Embryonic facial prominence (tissue), 1 donor: Measurements from ENCODE around the gene RFNG.

Experiments used
- DNase-seq: peaks from one replicate; pipeline ENCODE4 v3.0.0-alpha.2; 2016; ENCODE audit errors: extremely low spot score

RFNG gene

DNA sequence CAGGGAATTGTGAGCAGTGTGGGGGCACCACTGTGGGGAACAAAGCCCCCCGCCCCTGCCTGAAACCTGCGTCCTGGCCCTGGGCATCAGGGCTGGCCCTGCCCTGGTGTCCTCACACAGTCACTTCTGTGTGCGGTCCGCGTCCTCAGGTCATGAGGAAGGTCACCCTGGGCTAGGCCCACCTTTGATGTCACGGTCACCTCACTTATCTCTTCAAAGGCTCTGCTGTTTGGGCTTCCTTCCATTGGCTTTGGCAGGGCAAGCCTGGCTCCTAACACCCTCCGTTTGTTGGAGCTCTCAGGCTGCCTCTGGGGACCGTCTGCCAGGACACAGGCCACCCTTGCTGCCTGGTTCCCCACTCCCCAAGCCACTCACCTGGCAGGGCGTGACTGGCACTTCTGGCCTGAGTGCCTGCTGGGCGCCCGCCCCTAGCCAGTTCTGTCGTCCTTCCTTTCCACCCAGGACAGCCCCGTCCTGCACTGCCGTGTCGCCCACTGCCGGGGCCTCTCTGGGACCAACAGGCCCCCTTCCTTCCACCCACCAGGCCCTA, 37.8 kb downstream of the RFNG start:
- DNase-seq, result no peak

DNA sequence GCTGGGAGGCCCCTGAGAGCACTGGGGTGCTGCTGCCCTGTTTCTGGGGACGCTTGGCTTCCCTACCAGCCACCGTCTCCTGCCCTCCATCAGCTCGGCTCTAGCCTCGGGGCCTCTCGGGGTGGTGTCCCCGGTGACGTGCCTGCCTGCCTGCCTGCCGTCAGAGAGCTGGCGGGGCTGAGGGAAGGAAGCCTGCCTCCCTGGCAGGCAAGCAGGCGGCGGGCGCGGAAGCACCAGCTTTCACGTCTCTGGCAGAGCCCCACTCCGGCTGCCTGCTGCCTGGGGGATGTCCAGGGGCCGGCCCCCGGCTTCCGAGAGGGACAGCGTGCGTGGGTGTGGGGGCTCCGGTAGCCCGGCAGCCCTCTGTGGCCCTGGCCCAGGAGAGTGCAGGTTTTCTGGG, 38.3 kb downstream of the RFNG start:
- DNase-seq, result no peak

DNA sequence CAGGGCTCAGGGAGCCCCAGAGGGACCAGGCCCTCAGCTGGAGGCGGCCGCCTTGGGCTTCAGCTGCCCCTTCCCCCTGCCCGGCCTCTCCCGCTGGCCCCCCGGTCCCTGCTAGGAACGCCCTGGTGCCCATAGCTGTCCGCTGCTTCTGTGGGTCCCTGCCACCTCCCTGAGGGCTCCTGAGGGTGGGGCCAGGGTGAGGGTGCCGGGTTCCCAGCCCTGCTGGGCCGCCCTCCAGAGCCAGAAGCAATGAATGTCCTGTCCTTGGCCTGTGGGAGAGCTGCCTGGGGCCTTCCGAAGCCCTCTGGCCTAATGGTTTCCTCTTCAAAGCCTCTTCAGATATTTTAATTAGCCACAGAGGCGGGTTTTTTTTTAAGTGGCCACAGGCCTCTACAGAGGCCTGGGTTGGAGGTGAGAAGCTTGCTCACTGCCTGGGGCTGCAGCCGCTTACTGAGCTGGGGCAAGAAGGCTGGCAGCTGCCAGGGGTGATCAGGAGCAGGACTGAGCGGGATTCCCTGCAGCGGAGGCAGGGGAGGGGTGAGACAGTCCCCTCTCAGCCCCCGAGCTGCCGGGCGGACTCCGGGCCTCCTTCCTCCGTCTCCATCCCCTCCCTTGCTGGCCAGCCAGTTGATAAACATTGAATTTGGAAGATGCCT, 38.8 kb downstream of the RFNG start:
- DNase-seq, result no peak

DNA sequence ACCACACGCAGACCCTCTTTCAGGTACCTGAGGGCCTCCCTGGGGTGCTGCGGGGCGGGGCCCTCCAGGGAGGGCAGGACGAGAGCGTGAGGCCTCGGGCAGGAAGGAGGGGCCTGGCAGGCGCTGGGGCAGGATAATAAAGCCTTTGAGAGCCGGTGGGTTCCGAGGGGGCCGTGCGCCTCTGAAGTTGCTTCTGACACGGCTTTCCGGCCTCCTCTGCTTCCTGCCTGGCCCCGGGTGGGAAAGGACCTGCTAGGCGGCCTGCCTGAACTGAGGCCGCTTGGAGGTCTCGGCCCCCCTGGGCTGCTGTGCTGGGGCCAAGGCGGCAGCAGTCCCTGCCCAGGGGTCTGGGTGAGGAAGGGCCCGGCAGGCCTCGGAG, 39.4 kb downstream of the RFNG start:
- DNase-seq, result no peak

DNA sequence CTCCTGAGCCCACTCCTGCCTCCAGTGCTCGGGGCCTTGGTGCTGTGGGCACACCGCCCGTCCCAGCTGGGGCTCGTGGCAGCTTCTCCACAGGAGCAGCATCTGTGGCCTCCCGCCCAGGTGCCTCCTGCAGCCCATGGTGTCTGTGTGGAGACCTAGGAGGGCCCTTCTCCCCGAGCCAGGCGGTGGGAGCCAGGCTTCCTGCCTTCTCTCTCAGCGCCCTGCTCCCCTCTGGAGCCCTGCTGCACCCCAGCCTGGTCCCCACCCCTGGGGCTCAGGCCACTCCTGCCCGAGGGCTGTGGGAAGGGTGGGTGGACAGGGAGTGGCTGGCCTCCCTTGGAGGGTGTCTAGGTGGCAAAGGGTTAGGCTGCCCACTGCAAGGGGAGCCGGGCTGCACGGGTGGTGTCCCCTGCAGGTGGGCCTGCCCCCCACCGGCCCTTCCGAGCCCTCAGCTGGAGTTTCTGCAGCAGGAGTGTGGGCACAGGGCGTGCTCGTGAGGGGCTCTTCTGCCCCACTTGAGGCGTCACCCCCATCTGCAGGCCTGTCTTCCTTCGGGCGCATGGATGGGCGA, 39.9 kb downstream of the RFNG start:
- no peak for DNase-seq

DNA sequence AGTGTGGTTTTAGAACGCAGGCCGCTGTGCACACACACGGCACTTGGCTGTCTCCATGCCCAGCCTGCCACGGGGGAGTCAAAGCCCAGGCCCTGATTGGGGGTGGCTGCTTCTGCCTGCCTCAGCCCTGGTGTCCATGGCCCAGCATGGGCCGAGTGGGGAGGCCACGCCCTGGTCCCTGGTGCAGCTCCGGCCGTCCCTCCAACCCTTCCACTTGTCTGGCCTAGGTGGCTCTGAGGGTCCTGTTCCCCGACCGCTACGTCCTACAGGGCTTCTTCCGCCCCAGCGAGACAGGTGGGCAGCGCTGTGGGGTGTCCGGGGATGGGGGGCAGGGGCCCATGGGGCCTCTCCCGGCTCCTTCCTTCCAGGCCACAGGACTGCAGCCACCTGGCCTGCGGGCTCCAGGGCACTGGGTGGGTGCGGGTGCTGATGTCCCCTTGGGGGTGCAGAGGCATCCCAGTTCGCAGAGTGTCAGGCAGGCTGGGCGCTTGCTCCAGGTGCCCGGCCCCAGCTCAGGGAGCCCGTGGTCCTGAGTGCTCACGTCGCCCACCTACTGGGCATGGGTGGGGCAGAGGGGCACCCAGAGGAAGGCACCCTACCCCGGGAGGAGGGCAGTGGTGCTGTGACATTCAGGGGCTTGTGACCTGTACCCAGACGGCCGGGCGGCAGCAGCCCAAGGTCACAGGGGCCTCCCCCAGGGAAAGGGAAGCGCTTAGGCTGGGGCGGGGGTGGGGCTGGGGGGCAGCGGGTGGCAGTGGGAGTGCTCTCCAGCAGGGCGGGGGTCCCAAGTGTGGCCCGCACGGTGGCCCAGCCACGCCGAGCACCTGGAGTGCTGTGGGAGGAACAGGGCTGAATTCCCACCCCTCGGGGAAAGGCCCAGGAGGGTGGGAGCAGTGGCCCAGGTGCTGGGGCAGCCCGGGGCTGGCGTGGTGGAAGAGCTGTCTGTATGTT, 40.8 kb downstream of the RFNG start:
- DNase-seq, result no peak

DNA sequence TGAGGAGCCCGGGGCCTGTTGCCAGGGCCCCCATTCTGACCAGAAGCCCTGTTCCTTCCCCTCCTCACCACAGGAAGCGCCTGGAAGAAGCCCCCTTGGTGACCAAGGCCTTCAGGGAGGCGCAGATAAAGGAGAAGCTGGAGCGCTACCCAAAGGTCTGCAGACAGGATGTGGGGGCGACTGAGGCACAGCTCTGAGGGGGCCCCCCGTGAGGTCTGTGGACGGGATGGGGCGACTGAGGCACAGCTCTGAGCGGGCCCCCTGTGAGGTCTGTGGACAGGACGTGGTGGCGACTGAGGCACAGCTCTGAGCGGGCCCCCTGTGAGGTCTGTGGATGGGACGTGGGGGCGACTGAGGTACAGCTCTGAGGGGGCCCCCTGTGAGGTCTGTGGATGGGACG, 42.2 kb downstream of the RFNG start:
- DNase-seq, result no peak

DNA sequence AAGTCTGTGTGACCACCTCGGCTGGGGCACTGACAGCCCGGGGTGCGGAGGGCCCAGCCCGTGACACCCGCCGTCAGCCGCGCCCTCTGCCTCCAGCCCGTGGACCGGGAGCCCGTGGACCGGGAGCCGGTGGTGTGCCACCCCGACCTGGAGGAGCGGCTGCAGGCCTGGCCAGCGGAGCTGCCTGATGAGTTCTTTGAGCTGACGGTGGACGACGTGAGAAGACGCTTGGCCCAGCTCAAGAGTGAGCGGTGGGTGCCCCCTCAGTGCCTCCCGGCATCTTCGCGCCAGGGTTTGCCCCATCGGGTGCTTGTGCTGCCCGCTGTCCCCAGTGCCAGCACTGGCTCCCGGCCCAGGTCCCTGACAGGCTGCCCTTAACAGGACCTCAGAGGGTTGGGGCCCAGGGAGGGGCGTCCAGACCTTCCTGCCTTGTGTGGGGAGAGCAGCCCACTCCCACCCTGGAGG, 42.6 kb downstream of the RFNG start:
- no peak for DNase-seq

DNA sequence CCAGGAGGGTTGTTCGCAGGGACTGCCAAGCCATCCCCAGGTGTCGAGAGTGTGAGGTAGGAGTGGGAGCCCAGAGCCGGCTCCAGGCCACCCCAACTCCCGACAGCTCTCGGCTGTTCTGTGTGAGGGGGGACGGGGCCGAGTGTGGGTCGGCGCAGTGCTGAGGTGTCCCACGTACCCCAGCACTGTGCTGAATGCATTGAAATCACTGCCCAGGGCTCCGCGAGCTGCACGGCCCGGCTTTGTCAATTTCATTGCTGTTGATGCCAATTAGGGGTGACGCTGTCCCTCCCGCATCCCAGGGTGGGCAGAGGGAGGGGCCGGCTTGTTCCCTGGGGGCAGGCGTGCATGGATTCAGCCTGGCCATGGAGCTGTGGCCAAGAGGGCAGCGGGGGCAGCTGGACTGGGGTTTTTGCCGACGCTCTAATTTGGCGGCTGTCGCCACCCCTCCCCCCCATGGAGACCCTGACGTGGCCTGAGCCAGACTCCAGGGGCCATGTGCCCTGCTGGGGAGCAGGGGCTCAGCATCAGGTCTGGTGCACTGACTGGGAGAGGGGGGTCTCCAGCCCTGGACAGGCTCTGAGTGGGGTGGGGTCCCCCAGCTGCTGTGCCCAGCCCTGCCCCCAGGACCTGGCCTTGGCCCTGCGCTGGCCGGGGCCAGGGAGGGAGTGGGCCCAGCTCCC, 43.2 kb downstream of the RFNG start:
- DNase-seq, result no peak

DNA sequence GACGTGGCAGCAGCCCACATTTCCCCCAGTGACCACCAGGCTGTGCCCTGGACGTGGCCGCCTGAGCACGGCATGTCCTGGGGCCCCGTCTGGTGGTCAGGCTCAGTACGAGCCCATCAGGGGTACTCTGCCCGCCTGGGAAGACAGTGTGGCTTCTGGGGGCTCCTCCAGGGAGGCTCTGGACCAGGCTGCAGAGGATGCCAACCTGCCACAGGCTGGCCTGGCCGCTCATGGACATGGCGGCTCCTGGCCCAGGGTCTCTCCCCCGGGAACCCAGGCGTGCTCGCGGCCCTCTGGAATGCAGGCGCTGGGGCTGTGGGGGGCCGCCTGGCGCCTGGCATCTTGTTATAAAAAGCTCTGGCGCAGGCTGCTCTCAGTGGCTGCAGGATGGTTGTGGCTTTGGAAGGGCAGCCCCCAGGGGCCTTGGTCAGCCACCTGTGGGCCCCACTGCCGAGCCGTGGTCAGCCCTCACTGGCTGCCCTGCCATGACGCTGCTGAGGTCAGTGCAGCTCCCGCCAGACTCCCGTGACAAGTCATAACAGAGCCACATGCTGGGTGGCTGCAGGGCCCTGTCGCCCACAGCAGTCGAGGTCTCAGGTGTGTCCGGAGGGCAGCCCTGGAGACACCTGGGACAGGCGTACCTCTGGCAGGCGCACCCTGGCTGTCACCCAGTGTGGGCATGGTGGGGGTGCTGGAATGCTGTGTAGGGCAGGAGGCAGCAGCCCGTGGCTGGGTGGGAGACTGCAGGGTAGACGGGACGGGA, 43.9 kb downstream of the RFNG start:
- DNase-seq, result no peak

DNA sequence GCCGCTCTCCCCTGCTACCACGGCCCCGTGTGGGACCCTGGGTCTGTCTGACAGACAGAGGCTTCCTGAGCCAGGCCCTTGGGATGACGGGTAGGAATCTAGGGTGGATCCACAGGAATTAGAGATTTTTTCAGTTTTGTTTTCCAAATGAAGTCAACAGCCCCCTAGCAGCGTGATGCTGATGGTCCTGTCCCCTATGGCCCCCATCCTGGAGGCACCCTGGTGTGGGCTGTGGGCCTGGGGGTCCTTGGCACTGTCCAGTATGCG, 44.5 kb downstream of the RFNG start:
- no peak for DNase-seq

DNA sequence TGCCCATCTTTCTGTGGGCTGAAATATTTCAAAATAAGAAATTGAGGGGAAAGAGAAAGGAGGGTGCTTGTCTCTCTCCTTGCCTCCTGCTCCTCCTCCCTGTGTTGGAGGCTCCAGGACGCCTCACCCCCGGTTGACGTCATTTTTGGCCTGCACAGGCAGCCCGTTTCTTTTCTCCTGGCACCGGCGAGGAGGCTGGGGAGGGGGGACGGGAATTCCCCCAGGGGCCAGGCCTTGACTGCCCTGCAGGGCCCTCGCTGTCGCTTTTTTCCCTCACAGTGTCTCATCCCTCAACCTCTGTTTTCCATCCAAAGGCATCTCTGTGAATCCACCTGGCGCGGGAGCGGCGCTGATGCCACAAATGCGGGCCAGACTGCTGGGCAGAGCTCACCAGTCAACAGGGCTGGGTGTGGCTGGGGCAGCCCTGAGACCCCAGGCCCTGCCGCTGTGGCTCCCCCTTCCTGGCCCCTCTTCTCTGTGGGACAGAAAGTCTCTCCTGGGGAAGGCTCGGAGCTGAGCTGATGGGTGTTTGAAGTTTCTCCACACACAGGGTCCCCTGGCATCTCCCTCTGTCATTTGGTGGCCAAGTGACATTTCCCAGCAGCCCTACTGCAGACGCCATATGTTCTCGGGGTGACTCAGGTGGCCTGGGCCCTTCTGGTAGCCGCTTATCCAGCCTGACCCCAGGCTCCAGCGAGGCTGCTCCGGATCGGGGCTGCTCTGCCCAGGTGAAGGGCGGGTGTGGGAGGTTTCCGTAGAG, 45.0 kb downstream of the RFNG start:
- no peak for DNase-seq

DNA sequence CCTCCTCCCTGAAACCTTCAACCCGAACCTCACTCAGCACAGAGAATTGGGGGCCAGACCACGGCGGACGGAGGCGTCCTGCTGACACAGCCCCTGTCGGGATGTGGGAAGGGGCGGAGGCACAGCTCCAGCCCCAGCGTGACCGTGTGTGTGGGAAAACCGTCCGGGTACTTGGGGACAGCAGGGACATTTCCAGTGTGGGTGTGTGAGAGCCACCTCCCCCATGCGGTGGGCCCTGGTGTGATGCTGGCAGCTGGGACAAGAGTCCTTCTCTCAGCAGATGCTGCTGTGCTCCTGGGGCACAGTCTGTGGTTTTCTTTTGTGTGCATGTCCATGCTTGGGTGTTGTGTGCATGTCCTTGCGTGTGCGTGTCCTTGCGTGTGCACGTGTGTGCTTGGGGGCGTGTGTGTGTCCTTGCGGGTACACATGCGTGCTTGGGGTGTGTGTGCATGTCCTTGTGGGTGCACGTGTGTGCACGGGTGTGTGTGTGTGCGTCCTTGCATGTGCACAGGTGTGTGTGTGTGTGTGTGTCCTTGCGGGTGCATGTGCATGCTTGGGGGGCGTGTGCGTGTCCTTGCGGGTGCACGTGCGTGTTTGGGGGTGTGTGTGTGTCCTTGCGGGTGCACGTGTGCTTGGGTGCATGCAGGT, 45.8 kb downstream of the RFNG start:
- DNase-seq, result no peak

DNA sequence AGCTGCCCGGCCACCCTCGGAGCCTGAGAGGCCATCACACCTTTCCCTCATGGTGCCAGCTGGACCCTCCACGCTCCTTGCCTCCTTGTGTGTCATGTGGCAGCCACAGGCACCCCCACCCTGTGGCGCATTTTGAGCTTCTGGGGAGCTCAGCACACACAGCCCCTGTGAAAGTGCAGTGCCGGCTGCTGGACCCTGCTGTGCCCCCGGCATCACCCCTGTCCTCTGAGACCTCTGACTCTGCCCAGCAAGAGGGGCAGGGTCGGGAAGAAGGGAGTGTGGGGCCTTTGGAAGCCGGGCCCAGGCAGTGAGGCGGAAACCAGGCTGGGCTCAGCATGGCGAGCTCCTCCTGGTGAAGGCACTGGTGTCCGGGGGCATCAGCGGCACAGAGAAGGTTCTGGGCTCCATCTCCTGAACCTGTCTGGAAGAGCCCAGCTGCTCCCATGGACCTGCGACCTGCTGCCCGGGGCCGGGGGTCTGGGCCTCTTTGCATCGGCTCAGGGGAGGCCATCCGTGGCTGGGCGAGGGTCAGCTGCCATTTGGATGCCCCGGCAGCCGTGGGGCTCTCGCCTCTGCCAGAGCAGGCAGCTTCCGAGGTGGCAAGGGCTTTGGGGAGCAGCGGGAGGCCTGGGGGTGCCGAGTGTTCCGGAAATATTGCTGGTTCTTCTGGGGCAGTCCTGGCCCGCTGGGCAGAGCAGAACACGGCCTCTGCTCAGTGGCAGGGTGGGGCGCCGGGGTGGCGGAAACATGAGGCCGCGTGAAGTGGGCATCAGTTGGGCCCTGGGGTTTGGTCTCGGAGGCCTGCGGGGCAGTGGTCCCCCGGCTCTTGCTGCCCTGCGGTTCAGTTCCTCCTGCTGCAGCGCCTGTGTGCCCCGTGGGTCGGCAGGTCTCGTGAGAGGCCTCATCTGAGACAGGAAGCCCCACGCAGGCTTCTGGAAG, 46.8 kb downstream of the RFNG start:
- DNase-seq, result no peak

DNA sequence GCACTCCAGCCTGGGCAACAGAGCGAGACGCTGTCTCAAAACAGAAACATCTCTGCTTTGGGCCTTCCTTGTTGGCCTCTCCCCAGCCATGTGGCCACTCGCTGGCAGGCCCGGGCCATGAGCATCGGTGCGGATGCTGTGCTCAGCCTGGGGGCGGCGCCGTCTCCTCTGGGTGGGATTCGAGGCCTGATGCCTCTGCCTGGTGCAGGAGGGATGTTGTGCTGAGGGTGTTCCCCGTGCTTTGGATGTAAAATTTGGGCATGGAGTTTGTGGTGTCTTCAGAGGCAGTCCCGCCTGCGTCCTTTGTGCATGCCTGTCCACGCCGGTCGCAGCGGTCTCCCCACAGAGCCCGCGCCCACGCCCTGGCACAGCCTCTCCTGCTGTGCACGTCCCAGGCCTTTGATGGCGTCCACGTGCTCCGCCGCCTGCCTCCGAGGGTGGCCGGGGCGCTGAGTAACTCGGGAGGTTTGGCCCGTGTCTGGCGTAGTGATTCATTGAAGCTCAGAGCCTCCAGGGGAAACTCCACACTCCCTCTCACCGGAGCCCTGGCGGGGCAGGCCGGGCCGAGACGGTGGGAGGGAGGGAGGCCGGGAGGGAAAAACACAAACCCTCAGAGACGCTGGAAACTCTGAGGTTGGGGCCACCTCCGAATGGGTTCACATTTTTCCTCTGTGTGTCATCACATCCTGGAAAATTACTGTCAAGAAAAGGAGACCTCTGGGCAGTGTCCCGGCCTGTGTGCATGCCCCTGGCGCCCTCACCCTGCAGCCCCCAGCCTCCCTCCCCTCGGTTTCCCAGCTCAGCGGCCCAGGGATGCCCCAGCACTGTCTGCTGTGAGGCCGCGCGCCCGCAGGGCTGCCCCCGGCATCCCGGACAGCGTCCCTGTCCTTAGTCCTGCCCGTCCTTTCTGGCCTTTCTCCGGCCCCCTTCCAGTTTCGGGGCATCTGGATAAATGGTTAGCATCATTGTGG, 47.9 kb downstream of the RFNG start:
- no peak for DNase-seq

DNA sequence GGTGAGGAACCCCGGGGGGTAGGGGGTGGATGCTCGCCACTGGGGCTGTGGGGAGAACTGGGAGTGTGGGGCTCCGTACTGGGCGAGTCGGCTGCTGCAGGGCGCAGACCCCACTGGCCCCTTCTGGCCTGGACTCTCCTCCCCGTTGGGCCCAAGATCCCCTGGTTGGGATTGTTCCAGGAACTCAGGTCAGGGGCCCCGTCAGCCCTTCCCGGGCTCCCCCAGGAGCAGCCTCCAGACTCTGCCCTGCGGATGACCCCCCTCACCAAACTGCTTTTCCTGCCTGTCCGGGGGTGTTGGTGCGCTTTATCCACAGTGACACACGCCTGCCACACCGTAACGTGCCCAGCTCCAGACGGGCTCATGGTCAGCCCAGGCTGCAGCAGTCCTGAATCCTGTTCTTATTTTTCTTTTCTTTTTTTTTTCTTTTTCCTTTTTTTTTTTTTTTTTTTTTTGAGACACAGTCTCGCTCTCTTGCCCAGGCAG, 50.0 kb downstream of the RFNG start:
- DNase-seq, result no peak

DNA sequence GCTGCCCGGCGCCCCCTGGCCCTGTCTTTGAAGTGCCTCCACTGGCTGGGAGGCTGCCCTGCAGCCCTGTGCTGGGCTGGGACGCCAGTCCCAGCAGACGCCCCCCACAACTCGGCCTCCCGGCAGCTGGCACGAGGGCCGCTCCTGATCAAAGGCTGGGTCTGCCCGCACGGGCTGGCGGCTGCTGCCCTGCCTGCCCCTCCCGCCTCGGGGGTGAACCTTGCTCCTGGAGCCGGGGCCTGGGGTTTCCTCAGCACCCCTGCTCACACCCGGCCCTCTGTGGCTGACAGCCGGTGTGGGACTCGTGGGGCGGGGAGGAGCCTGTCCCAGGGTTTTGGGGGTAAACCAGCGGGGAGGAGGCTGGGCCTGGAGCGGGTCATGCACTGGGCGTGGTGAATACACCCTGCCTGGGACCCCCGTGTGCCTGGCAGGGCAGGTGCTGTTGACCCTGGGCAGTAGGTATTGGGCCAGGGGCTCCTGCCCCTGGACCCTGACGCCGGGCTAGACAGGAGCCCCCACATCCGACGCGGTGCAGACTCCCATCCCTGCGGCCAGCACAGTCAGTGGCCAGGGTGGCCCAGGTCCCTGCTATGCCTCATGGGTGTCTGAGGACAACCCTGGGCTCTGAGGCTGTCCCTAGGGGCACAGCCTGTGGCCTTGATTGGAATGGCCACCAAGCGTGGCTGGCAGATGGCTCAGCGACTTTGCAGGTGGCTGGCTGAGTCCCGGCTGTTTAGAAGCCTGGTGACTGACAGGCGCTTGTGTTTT, 50.6 kb downstream of the RFNG start:
- DNase-seq, result no peak
